ENCODE data around the gene HBA1. TPM values are rescaled to one million over a fixed set of nuclear protein-coding genes. Genes with fewer than 3 reads are reported as not detected.

The HBA1 gene
- total and polyA plus RNA-seq, 2 donors (not counting 3 experiments of a cell fraction or from before 2014, with no cell fraction given) = not detected

GRCh38 chr16:138049-138417 lies 38.4 kb upstream of the HBA1 start:
- FAIRE-seq = no peak
- ChIA-PET POLR2A (no interaction called here), CTCF (interaction anchor here (1.0 to 2.6 kb wide), 4 partner anchors 19 to 72 kb away, joined by 3 to 16 read pairs (median 4); no protein-coding TSS in a partner anchor)
- Histone ChIP-seq H3K79me2 (ENCODE audit: control insufficient read depth, insufficient read depth, low read length) (peaks cover 20% of the 10 kb centered on the region), H2AFZ (ENCODE audit: low read depth, low read length) (peak overlapping the region; percentile 52), H4K20me1 (replicated peaks; ENCODE audit: control insufficient read depth, extremely low read depth, insufficient read depth, low read length) (no peaks in the 10 kb centered on the region), H3K4me2 (ENCODE audit: insufficient read depth, low read length) (peak overlapping the region; percentile 40), H3K4me1 (ENCODE audit: control insufficient read depth, extremely low read depth, insufficient read depth, low read length) (peaks cover 3% of the 10 kb centered on the region), H3K9me1 (replicated peaks; ENCODE audit: control insufficient read depth, extremely low read depth, insufficient read depth, low read length) (no peaks in the 10 kb centered on the region), H3K9me3 (replicated peaks; ENCODE audit: control insufficient read depth, insufficient read depth, low read length) (no peaks in the 10 kb centered on the region), H3K27ac (ENCODE audit: insufficient read depth, low read depth, low read length) (peak overlapping the region; percentile 2), H3K4me3 (replicated peaks in 1 of 3; ENCODE audit: insufficient read depth in 1 of 3, low read depth in 1 of 3, low read length in 3 of 3) (peak overlapping the region; percentile 47 to 79 (median 65)), H3K9ac (replicated peaks; ENCODE audit: extremely low read depth, insufficient read depth, low read length) (peak overlapping the region; percentile 59), H3K36me3 (ENCODE audit: control insufficient read depth in 2 of 2, extremely low read depth in 1 of 2, insufficient read depth in 2 of 2, low read length in 2 of 2) (no peaks in the 10 kb centered on the region), H3K27me3 (ENCODE audit: control insufficient read depth in 2 of 2, insufficient read depth in 2 of 2, low read length in 2 of 2) (no peaks in the 10 kb centered on the region)
- TF ChIP-seq CTCF (IDR thresholded peaks at IDR 0.05; ENCODE audit: extremely low read depth in 1 of 2, insufficient read depth in 1 of 2, low read depth in 1 of 2, low read length in 2 of 2) (no peak), FOS (IDR thresholded peaks at IDR 0.05; ENCODE audit: borderline replicate concordance, insufficient read depth, low read length) (no peak), POLR2A (IDR thresholded peaks at IDR 0.05; ENCODE audit: low read depth, low read length) (no peak), MAX (IDR thresholded peaks at IDR 0.05; ENCODE audit: insufficient read depth, insufficient read length) (no peak), JUN (IDR thresholded peaks at IDR 0.05; ENCODE audit: borderline replicate concordance, insufficient read depth, insufficient read length, low read depth) (no peak), EZH2 (IDR thresholded peaks at IDR 0.05; ENCODE audit: borderline replicate concordance, low read depth, low read length, severe bottlenecking) (no peak), GATA2 (IDR thresholded peaks at IDR 0.05; ENCODE audit: insufficient read depth, insufficient read length, low read depth, low read length) (no peak), POLR2AphosphoS5 (IDR thresholded peaks at IDR 0.05; ENCODE audit: insufficient read depth, low read depth, low read length) (no peak), MYC (IDR thresholded peaks at IDR 0.05; ENCODE audit: low read depth, low read length) (no peak)
- BruUV-seq (replicated peaks) = no TSS peak
- DNase-seq (ENCODE audit: low read depth, low spot score) = peak; percentile 18
- intact Hi-C loops (cut with micrococcal nuclease) (no loop called here), dilution Hi-C loops (cut with MboI; ENCODE audit: extremely low pct_ligation_motif_present, low sequenced_read_pairs) (no loop called here)

Measured in endothelial cell of umbilical vein (primary cell).